Activated CD4-positive, alpha-beta T cell treated with anti-CD3 and anti-CD28 coated beads, Interleukin-2, Interleukin-6, amounts not matched to agents 100 ng/mL and 50 ng/mL, durations not matched to agents 16 hours and 8 hours (primary cell): Measurements from ENCODE around the gene COG6.

ENCODE experiments used
- DNase-seq: peaks from one replicate; pipeline ENCODE4 v3.0.0-alpha.2; 2020

Gene COG6

DNA sequence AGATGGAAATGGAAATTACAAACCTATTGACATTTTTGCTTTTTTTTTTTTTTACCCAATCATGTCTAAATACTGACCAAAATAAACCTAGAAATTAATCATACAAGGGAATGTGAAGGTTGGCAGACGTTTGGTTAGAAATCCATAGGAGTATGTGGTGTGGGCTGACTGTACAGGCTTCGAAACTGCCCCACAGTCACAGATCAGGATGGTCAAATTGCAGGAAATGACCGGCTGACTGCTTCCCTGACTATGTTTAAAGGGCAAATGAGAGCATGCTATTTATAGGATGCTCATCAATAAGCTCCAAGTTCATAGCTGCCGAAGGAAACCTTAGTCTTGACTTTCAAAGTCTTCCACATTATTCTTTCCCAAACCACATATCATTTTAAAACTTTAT is 118.4 kb downstream of the COG6 start:
- DNase-seq: no peak

DNA sequence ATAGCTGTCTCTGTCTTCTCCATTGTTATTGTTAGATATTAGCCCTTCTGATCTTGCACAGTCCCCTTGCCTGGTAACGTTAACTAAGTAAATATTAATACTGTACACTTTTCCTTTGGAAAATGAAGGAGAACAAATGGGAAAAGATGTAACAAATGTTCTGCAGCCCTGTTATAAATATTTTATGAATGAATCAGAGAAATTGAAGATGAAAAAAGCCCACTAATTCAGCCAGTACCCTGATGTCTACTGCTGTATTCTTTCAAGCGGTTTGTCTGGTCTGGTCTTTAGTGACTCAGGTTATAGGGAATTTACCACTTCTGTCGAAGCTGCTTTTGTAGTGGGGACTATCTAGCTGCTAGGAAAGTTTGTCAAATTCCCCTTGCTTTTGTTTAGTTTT is 121.0 kb downstream of the COG6 start:
- DNase-seq: peak; percentile 21

DNA sequence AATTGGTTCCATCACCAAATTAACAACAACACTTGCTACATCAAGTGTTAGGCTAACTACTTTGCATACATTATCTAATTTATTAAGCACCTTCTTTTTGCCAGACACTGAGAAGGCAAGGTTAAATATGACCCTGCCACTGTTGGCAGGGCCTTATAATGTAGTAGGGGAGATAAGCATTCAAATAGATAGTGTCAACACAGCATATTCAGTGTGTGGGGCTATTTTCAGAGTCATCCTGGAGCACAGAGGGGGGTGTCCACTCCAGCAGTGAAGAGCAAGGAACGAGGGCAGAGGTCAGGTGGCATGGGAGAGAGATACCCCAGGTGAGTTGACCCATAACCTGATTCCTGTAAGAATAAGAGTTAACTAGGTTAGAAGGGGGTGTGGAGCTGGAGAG is 121.6 kb downstream of the COG6 start:
- no peak for DNase-seq

DNA sequence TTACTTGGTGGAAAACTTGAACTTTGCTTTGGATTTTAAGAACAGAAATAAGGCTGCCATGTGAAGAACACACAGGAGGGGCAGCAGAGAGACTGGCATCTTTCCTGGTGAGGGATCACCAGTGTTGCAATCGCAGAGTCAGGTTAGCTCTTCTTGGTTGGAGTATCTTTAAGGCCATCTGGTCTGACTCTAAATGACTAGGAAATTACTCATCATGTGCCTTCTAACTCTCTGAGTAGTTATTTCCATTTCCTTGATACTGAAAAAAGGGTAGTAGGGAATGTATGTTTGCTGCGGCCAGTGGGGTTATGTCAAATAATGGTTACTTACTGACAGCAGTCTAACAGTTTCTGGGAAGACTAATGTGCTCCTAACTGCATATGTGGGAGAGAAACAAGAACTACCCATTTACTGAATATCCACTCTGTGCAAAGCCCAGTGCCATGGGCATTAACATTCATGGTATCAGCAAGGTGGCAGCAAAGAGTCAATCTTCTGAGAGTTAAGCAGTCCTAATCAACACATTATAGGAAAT is 122.1 kb downstream of the COG6 start:
- peak; percentile 56 for DNase-seq

DNA sequence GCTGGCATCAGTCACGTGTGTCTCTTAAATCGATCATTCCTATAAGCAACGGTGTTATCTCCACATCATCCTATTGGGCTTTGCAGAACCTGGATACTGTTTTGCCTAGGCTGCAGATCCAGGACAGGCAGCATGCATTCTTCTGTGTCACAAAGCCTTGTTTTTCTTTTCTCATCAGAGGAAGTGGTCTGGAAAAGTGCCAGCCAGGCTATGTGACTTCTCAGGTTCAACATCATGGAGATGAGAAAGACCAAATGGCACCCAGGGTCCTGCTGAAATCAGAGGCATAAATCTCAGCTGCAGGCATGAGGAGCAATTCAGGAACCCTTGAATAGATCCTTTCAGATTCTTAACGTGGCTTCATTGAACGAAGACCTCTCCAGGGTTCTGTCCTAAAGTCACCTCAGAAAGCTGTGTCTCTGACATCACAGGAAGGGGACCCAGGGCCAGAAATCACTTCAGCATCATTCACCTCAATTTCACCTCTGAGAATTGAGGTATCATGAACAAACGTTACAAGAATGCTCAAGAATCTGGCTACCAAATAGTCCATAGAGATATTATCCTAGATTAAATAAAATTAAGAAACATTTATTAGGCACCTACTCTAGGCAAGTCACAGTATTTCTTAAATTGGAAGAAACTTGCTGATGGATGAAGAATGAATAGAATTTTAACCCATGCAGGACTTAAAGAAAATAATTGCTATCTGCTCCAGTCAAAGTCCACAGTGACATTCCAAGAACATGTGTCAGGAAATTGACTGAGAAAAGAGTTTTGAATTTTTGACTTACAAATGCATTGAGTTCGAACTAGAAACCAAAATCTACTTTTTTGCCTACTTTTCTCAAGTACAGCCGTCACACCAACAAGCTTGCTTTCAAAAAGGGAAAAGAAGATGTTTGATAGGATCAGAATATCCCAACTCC is 124.1 kb downstream of the COG6 start:
- no peak for DNase-seq

DNA sequence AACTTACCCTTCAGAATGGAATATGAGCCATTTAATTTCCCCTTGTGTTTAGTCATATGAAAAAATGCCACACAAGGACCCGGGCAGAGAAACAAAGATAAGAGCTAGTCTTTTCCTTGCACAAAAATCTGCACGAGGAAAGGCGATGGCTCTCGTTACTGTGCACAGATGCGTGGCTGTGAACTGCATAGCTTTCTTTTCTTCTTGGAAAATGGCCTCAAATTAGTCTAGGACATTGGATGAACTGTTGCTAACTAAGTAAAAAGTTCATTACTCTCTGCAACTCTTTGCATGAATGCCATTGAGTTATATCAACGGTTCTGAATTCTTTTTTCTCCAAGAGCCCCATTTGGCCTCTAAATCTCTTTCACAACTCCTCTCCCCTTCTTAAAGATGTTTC is 125.2 kb downstream of the COG6 start:
- no peak for DNase-seq

DNA sequence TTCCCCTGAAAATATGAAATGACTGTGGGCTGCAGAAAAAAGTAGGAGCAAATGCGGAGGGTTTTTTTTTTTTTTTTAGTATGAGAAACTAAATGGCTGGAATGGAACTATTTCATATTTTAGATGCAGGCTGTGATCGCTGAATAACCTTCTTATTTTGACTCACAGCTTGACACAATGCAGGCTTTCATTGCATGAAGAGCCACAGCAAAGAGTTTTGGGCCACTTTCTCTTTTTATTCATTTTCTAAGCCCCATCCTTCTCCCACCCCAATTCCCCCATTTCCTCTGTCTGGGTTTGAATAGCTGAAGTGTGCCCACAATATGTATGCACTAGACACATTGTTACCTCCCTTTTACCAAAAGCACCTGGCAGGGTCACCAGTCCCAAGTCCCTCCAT is 125.9 kb downstream of the COG6 start:
- DNase-seq: no peak

DNA sequence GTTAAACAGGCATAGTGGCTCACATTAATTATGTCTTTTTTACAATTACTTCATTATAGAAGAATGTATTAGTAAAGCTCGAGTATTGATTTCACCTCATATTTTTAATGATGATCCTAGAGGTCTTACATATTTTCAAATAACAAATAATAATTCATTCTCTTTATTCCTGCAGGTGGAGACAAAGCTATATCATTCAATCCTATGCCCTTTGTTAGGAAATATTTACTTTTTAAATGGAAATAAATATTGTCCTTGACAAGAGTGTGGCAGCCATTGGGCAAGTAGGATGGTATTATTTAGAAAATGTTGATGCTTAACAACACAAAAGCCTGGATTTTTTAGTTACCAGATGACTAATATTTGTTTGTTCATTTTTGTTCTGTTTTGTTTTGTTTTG is 127.6 kb downstream of the COG6 start:
- no peak for DNase-seq

DNA sequence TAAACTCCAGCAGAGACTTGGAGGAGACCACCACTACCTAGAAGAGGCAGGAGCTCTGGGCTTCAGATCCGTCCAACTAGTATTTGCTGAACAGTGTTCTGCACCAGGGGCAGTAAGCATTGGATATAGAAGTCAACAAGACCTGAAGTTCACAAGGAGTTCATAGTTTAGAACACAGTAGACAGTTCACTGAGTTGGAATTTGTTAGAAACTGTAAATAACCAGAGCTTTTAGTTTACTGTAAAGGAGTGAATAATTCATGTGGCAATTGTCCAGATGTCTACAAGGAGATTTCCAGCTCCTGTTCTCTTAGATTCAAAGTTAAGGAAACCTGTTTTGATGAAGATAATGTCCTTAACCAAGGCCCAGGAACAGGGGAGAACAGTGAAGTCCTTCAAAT is 128.9 kb downstream of the COG6 start:
- no peak for DNase-seq

DNA sequence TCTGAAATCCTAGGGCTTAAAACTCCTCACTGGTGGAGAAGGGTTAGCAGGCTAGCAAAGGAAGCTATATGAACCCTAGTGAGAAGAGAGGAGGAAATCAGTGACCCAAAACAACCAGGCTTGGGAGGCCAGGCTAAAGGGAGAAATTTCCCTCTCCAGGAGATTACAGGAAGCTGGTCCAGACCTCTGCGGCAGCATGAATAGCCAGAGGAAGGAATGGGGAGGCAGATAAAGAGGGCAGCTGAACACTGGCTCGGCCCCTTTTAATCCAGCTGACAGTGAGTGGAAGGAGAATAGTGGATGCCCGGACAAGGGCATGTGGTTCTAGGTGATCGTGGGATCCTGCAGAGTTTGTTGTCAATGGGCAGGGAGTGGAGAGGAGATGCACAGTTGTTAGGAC is 130.6 kb downstream of the COG6 start:
- no peak for DNase-seq

DNA sequence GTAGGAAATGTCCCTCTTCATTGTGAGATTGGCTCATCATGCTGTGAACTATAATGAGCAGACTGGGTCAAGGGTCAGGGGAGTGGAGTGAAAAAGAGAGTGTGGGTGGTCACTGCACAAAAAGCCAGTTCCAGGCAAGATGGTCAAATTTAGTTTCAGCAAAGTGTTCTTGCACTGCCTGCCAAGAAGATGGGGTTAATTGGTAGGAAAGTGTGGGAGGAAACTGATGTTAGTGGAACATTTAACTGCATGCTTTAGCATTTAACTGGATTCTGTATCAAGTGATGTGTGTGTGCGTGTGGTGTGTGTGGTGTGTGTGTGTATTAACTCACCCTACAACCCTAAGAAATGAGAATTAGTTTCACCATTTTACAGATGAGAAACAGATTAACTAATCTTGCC is 131.6 kb downstream of the COG6 start:
- no peak for DNase-seq

DNA sequence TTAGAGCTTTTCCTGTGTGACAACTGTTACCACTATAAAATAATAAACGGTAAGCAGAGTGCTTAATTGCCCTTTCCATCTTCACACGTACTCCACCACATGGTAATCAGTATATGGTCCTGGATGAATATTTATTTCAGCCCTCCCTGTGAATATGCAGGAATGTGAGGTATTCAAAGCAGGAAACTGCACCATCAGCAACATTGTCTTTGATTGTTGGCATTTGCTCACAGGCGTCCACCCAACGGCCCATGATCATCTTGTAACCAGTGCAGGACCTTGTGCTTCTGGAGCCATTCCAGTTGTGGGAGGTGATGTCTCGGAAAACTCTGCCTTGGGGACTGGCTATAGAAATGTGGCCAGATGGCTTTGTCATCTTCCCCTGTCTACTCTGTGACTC is 132.6 kb downstream of the COG6 start:
- no peak for DNase-seq

DNA sequence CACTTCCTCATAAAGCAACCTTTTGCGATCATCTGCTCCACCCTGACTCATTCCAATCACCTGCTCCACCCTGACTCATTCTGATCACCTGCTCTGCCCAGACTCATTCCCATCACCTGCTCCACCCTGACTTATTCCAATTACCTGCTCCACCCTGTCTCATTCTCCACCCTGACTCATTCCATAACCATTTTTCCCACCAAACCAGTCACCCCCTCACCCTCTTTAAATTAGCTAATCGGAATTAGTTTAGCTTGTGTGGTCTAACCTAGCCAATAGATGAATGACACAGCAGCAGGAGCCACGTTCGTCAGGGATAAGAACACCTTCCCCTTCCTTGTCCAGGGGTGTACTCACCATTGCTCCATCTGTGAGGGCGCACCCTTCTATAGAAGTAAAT is 134.0 kb downstream of the COG6 start:
- no peak for DNase-seq
